HepG2 (cell line): Measurements from ENCODE around the gene DUSP22. TPM values are rescaled to one million over a fixed set of nuclear protein-coding genes. Genes with fewer than 3 reads are reported as not detected.
A peak's percentile ranks its signal among the peaks of the same experiment; 100 is the strongest.

Source experiments
- GATAD2A ChIP-seq: IDR thresholded peaks from 2 replicates; pipeline ENCODE4 v1.6.1; 2016
- HOXA7 ChIP-seq: sonication (generic); formaldehyde crosslinking; IDR thresholded peaks from 2 replicates; pipeline ENCODE4 v1.8.1; 2022; ENCODE audit warnings: mild to moderate bottlenecking, missing genetic modification reagents, moderate library complexity
- KLF9 ChIP-seq: IDR thresholded peaks from 2 replicates; pipeline ENCODE4 v1.6.1; 2016; ENCODE audit warnings: low read depth
- NKX3-1 ChIP-seq: sonication (generic); formaldehyde crosslinking; IDR thresholded peaks from 2 replicates; pipeline ENCODE4 v1.5.0; 2020; ENCODE audit warnings: missing genetic modification reagents
- NR2F6 ChIP-seq, 2 experiments: IDR thresholded peaks; 2 replicates each; pipeline ENCODE4 v1.6.1; 2016; ENCODE audit warnings: antibody characterized with exemption in 1 of 2, mild to moderate bottlenecking in 1 of 2
- PAWR ChIP-seq: sonication (generic); formaldehyde crosslinking; IDR thresholded peaks from 2 replicates; pipeline ENCODE4 v1.4.0; 2020; ENCODE audit warnings: missing genetic modification reagents, mild to moderate bottlenecking, borderline replicate concordance
- POLR2AphosphoS5 ChIP-seq: IDR thresholded peaks from 2 replicates; pipeline ENCODE4 v1.6.1; 2012; ENCODE audit warnings: low read depth, low read length
- RAD51 ChIP-seq: fragments of 450-650 bp; IDR thresholded peaks from 2 replicates; pipeline ENCODE4 v1.6.1; 2016; ENCODE audit warnings: borderline replicate concordance
- RARA ChIP-seq: IDR thresholded peaks from 2 replicates; pipeline ENCODE4 v1.6.1; 2016; ENCODE audit warnings: missing genetic modification reagents, missing compliant biosample characterization
- RFX5 ChIP-seq: IDR thresholded peaks from 2 replicates; pipeline ENCODE4 v1.6.1; 2011; ENCODE audit warnings: low read depth, low read length, improper control_type of control experiment
- SOX5 ChIP-seq: IDR thresholded peaks from 2 replicates; pipeline ENCODE4 v1.6.1; 2016; ENCODE audit warnings: borderline replicate concordance
- TMF1 ChIP-seq: sonication (generic); formaldehyde crosslinking; IDR thresholded peaks from 2 replicates; pipeline ENCODE4 v1.8.1; 2022; ENCODE audit warnings: low read depth, missing genetic modification reagents
- ZC3H4 ChIP-seq: sonication (generic); formaldehyde crosslinking; IDR thresholded peaks from 2 replicates; pipeline ENCODE4 v1.4.0; 2020; ENCODE audit warnings: missing genetic modification reagents, borderline replicate concordance
- ZMYM3 ChIP-seq: sonication (generic); formaldehyde crosslinking; IDR thresholded peaks from 2 replicates; pipeline ENCODE4 v1.5.1; 2020; ENCODE audit warnings: mild to moderate bottlenecking, missing genetic modification reagents
- ZMYM4 ChIP-seq: sonication (generic); formaldehyde crosslinking; IDR thresholded peaks from 2 replicates; pipeline ENCODE4 v1.8.1; 2023; ENCODE audit warnings: mild to moderate bottlenecking, missing genetic modification reagents
- ZNF124 ChIP-seq: sonication (generic); formaldehyde crosslinking; IDR thresholded peaks from 2 replicates; pipeline ENCODE4 v1.4.0; 2020; ENCODE audit warnings: missing genetic modification reagents
- ZNF143 ChIP-seq: sonication (generic); formaldehyde crosslinking; IDR thresholded peaks from 2 replicates; pipeline ENCODE4 v1.4.0; 2020; ENCODE audit warnings: missing genetic modification reagents
- ZNF362 ChIP-seq: sonication (generic); formaldehyde crosslinking; IDR thresholded peaks from 2 replicates; pipeline ENCODE4 v1.4.0; 2020; ENCODE audit warnings: missing genetic modification reagents, mild to moderate bottlenecking, borderline replicate concordance
- ZNF572 ChIP-seq: sonication (generic); formaldehyde crosslinking; IDR thresholded peaks from 2 replicates; pipeline ENCODE4 v1.5.1; 2020; ENCODE audit warnings: mild to moderate bottlenecking, missing genetic modification reagents
- polyA plus RNA-seq, 8 experiments: library from polyadenylated mRNA; depleted of rRNA in 3 of 8; stranded (reverse) in 7 of 8; unstranded in 1 of 8; fragments of >200 nt; fragmentation: Illumina TruSeq in 4 of 8; extraction: Trizol in 4 of 8; gene quantifications; 2 replicates each; pipeline versions ENCODE4 v1.2.1 to v1.2.3, GENCODE V29; 2011 to 2016; ENCODE audit warnings: low read depth in 4 of 8, missing spikeins in 1 of 8, mixed read lengths in 1 of 8; ENCODE audit not compliant: insufficient read depth in 1 of 8
- total RNA-seq, 5 experiments: library from RNA; depleted of rRNA; stranded (reverse); fragments of >200 nt; fragmentation: Illumina TruSeq; extraction: Trizol; gene quantifications; 2 replicates each; pipeline ENCODE4 v1.2.3, GENCODE V29; 2016; ENCODE audit warnings: low read depth in 1 of 5
- TF ChIP-seq, protein P1 (sequence below): IDR thresholded peaks from 2 replicates; pipeline ENCODE4 v1.6.1; 2012; ENCODE audit warnings: low read length, improper control_type of control experiment
- TF ChIP-seq, protein P2 (sequence below): sonication (generic); formaldehyde crosslinking; IDR thresholded peaks from 2 replicates; pipeline ENCODE4 v1.4.0; 2020; ENCODE audit warnings: missing genetic modification reagents, borderline replicate concordance

Gene DUSP22
- total and polyA plus RNA-seq, 2 of the 13 experiments (the other 11 are each of a cell fraction or from before 2014, with no cell fraction given), result 20.2 to 32.8 TPM

- TF ChIP-seq NKX3-1, result no peak
- 0 out of 2 replicates have a peak, but pooled peaks have one; percentile 14 for TF ChIP-seq ZMYM3 (CRISPR knock-in tag)
- no peak for TF ChIP-seq TMF1 (CRISPR knock-in tag)
- no peak for TF ChIP-seq RFX5
- no peak for TF ChIP-seq ZNF143
- peak; percentile 57; the same call in 1 of the 2 replicates for TF ChIP-seq NR2F6 (IDR thresholded peaks at IDR 0.05)
- TF ChIP-seq NR2F6 (CRISPR knock-in tag; IDR thresholded peaks at IDR 0.05), result 0 out of 2 replicates have a peak, but pooled peaks have one; percentile 34
- peak; percentile 59; the same call in 1 of the 2 replicates for TF ChIP-seq ZMYM4 (CRISPR knock-in tag)
- 0 out of 2 replicates have a peak, but pooled peaks have one; percentile 9 for TF ChIP-seq SOX5 (CRISPR knock-in tag)
- no peak for TF ChIP-seq ZC3H4
- TF ChIP-seq, protein P1, sequence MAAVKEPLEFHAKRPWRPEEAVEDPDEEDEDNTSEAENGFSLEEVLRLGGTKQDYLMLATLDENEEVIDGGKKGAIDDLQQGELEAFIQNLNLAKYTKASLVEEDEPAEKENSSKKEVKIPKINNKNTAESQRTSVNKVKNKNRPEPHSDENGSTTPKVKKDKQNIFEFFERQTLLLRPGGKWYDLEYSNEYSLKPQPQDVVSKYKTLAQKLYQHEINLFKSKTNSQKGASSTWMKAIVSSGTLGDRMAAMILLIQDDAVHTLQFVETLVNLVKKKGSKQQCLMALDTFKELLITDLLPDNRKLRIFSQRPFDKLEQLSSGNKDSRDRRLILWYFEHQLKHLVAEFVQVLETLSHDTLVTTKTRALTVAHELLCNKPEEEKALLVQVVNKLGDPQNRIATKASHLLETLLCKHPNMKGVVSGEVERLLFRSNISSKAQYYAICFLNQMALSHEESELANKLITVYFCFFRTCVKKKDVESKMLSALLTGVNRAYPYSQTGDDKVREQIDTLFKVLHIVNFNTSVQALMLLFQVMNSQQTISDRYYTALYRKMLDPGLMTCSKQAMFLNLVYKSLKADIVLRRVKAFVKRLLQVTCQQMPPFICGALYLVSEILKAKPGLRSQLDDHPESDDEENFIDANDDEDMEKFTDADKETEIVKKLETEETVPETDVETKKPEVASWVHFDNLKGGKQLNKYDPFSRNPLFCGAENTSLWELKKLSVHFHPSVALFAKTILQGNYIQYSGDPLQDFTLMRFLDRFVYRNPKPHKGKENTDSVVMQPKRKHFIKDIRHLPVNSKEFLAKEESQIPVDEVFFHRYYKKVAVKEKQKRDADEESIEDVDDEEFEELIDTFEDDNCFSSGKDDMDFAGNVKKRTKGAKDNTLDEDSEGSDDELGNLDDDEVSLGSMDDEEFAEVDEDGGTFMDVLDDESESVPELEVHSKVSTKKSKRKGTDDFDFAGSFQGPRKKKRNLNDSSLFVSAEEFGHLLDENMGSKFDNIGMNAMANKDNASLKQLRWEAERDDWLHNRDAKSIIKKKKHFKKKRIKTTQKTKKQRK, result no peak
- no peak for TF ChIP-seq ZNF572 (CRISPR knock-in tag)
- no peak for TF ChIP-seq PAWR
- TF ChIP-seq RARA, result peak; percentile 71
- no peak for TF ChIP-seq ZNF124 (CRISPR knock-in tag)
- TF ChIP-seq GATAD2A (CRISPR knock-in tag), result 0 out of 2 replicates have a peak, but pooled peaks have one; percentile 23
- no peak for TF ChIP-seq RAD51
- no peak for TF ChIP-seq HOXA7 (CRISPR knock-in tag)
- TF ChIP-seq POLR2AphosphoS5, result no peak
- TF ChIP-seq KLF9 (CRISPR knock-in tag), result no peak
- TF ChIP-seq, protein P2, sequence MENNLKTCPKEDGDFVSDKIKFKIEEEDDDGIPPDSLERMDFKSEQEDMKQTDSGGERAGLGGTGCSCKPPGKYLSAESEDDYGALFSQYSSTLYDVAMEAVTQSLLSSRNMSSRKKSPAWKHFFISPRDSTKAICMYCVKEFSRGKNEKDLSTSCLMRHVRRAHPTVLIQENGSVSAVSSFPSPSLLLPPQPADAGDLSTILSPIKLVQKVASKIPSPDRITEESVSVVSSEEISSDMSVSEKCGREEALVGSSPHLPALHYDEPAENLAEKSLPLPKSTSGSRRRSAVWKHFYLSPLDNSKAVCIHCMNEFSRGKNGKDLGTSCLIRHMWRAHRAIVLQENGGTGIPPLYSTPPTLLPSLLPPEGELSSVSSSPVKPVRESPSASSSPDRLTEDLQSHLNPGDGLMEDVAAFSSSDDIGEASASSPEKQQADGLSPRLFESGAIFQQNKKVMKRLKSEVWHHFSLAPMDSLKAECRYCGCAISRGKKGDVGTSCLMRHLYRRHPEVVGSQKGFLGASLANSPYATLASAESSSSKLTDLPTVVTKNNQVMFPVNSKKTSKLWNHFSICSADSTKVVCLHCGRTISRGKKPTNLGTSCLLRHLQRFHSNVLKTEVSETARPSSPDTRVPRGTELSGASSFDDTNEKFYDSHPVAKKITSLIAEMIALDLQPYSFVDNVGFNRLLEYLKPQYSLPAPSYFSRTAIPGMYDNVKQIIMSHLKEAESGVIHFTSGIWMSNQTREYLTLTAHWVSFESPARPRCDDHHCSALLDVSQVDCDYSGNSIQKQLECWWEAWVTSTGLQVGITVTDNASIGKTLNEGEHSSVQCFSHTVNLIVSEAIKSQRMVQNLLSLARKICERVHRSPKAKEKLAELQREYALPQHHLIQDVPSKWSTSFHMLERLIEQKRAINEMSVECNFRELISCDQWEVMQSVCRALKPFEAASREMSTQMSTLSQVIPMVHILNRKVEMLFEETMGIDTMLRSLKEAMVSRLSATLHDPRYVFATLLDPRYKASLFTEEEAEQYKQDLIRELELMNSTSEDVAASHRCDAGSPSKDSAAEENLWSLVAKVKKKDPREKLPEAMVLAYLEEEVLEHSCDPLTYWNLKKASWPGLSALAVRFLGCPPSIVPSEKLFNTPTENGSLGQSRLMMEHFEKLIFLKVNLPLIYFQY (CRISPR knock-in tag), result no peak
- TF ChIP-seq ZNF362, result peak; percentile 76
Measured at GRCh38 chr6:256169-256568, 36.1 kb upstream of the DUSP22 start (continued).
